Measurements from ENCODE around the gene DOCK6. TPM values are rescaled to one million over a fixed set of nuclear protein-coding genes. Genes with fewer than 3 reads are reported as not detected.

DOCK6 gene
- total and polyA plus RNA-seq, 10 of the 15 experiments (the other 5 are each of a cell fraction or from before 2014, with no cell fraction given), result 0.76 to 24.8 (median 4.7) TPM

- peak; percentile 99 for TF ChIP-seq NKRF (conservative IDR thresholded peaks at IDR 0.05)
- TF ChIP-seq HSF1 (IDR thresholded peaks at IDR 0.05; ENCODE audit: low read depth, low read length), result no peak
- peak; percentile 54; the same call in 1 of the 2 replicates for TF ChIP-seq RFX5 (IDR thresholded peaks at IDR 0.05; ENCODE audit: low read depth, low read length)
- TF ChIP-seq POU2F2 (IDR thresholded peaks at IDR 0.05; ENCODE audit: borderline replicate concordance, low read depth, low read length), result peak; percentile 60; the same call in 2 of the 3 replicates
- TF ChIP-seq PAX5 (IDR thresholded peaks at IDR 0.05; ENCODE audit: borderline replicate concordance, low read depth, low read length), result 0 out of 2 replicates have a peak, but pooled peaks have one; percentile 12
- peak; percentile 95 for TF ChIP-seq CHD2 (IDR thresholded peaks at IDR 0.05; ENCODE audit: borderline replicate concordance, low read depth, low read length)
- TF ChIP-seq SREBF1 (IDR thresholded peaks at IDR 0.05; ENCODE audit: low read length), result no peak
- TF ChIP-seq MXI1 (IDR thresholded peaks at IDR 0.05; ENCODE audit: low read depth, low read length), result peak; percentile 96
- 0 out of 2 replicates have a peak, but pooled peaks have one; percentile 61 for TF ChIP-seq HDAC2 (IDR thresholded peaks at IDR 0.05)
- TF ChIP-seq SMC3 (IDR thresholded peaks at IDR 0.05; ENCODE audit: borderline replicate concordance, low read length), result 0 out of 2 replicates have a peak, but pooled peaks have one; percentile 12
- TF ChIP-seq DPF2 (IDR thresholded peaks at IDR 0.05), result peak; percentile 99
- peak; percentile 88; the same call in 1 of the 2 replicates for TF ChIP-seq CHD1 (IDR thresholded peaks at IDR 0.05; ENCODE audit: low read depth, low read length)
- peak; percentile 100 for TF ChIP-seq PKNOX1 (IDR thresholded peaks at IDR 0.05)
- no peak for TF ChIP-seq IRF5 (IDR thresholded peaks at IDR 0.05; ENCODE audit: borderline replicate concordance)
- TF ChIP-seq TARDBP (IDR thresholded peaks at IDR 0.05; ENCODE audit: borderline replicate concordance), result no peak
- TF ChIP-seq NRF1 (conservative IDR thresholded peaks at IDR 0.05; ENCODE audit: low read depth, low read length), result peak; percentile 97
- TF ChIP-seq IKZF1 (conservative IDR thresholded peaks at IDR 0.05), result peak; percentile 38; the same call in 1 of the 2 replicates
- peak; percentile 88 for TF ChIP-seq TAF1 (IDR thresholded peaks at IDR 0.05; ENCODE audit: borderline replicate concordance, low read depth, low read length)
- TF ChIP-seq CHD4 (IDR thresholded peaks at IDR 0.05), result no peak
- peak; percentile 72; the same call in 1 of the 2 replicates for TF ChIP-seq CEBPZ (IDR thresholded peaks at IDR 0.05; ENCODE audit: low read depth, low read length)
- no peak for TF ChIP-seq SREBF2 (IDR thresholded peaks at IDR 0.05; ENCODE audit: low read length)
Measured at GRCh38 chr19:11155373-11156120, 106.8 kb downstream of the DOCK6 start, which contains the start of gene SPC24 (continued).
